Liver (tissue), 9 donors: ENCODE measurements around the gene TOLLIP. TPM values are rescaled to one million over a fixed set of nuclear protein-coding genes. Genes with fewer than 3 reads are reported as not detected.

ENCODE experiments used
- DNase-seq: peaks from one replicate; pipeline ENCODE4 v3.0.0-alpha.2; 2017; ENCODE audit warnings: low spot score
- H3K27ac ChIP-seq, 2 donors: one replicate each; pipeline ENCODE4 v1.7.0; 2013; ENCODE audit warnings: inconsistent platforms in 2 of 2, low read length in 2 of 2, control low read depth in 1 of 2, low read depth in 1 of 2, mild to moderate bottlenecking in 1 of 2
- H3K27me3 ChIP-seq, 4 donors: one replicate each; pipeline versions ENCODE4 v1.6.1 to v1.7.0; 2013; ENCODE audit warnings: low read length in 3 of 4, inconsistent platforms in 1 of 4, mild to moderate bottlenecking in 1 of 4, moderate library complexity in 1 of 4; ENCODE audit not compliant: control insufficient read depth in 4 of 4, insufficient read depth in 4 of 4
- H3K36me3 ChIP-seq, 4 donors: one replicate each; pipeline versions ENCODE4 v1.6.1 to v1.7.0; 2013; ENCODE audit warnings: low read length in 3 of 4, mild to moderate bottlenecking in 3 of 4, low read depth in 1 of 4, moderate library complexity in 1 of 4; ENCODE audit not compliant: control insufficient read depth in 4 of 4, insufficient read depth in 3 of 4
- H3K4me1 ChIP-seq, 4 donors: one replicate each; pipeline versions ENCODE4 v1.6.1 to v1.7.0; 2013; ENCODE audit warnings: low read length in 3 of 4, mild to moderate bottlenecking in 3 of 4, moderate library complexity in 1 of 4; ENCODE audit not compliant: control insufficient read depth in 4 of 4, insufficient read depth in 4 of 4
- H3K4me3 ChIP-seq, 3 donors: one replicate each; pipeline versions ENCODE4 v1.6.1 to v1.7.0; 2013; ENCODE audit warnings: low read length in 3 of 3, control low read depth in 1 of 3, low read depth in 1 of 3, mild to moderate bottlenecking in 1 of 3
- H3K9ac ChIP-seq, 2 donors: one replicate each; pipeline ENCODE4 v1.7.0; 2013; ENCODE audit warnings: low read length in 2 of 2, mild to moderate bottlenecking in 2 of 2, moderate library complexity in 2 of 2, control low read depth in 1 of 2, low read depth in 1 of 2
- H3K9me3 ChIP-seq, 4 donors: one replicate each; pipeline versions ENCODE4 v1.6.1 to v1.7.0; 2013; ENCODE audit warnings: low read length in 3 of 4; ENCODE audit not compliant: control insufficient read depth in 4 of 4
- ATF3 ChIP-seq: IDR thresholded peaks from 2 replicates; pipeline ENCODE4 v1.6.1; 2016; ENCODE audit warnings: antibody characterized with exemption
- CTCF ChIP-seq: fragments of 150-350 bp; IDR thresholded peaks from 2 replicates; pipeline ENCODE4 v1.5.1; 2017; ENCODE audit warnings: improper control_type of control experiment, low read depth, low read length; ENCODE audit not compliant: missing input control
- EGR1 ChIP-seq, 2 donors: IDR thresholded peaks; 2 replicates each; pipeline ENCODE4 v1.6.1; 2016 to 2018; ENCODE audit warnings: antibody characterized with exemption in 2 of 2, low read depth in 2 of 2
- FOXA1 ChIP-seq: IDR thresholded peaks from 2 replicates; pipeline ENCODE4 v1.6.1; 2016; ENCODE audit warnings: antibody characterized with exemption
- FOXA2 ChIP-seq: IDR thresholded peaks from 2 replicates; pipeline ENCODE4 v1.6.1; 2016; ENCODE audit warnings: antibody characterized with exemption
- GABPA ChIP-seq, 2 donors: IDR thresholded peaks in 1 of 2; conservative IDR thresholded peaks in 1 of 2; 2 replicates each; pipeline ENCODE4 v1.6.1; 2016; ENCODE audit warnings: antibody characterized with exemption in 2 of 2, mild to moderate bottlenecking in 1 of 2, moderate library complexity in 1 of 2
- HNF4A ChIP-seq, 2 donors: conservative IDR thresholded peaks; 2 replicates each; pipeline ENCODE4 v1.6.1; 2016; ENCODE audit warnings: antibody characterized with exemption in 2 of 2, mild to moderate bottlenecking in 2 of 2
- HNF4G ChIP-seq: IDR thresholded peaks from 2 replicates; pipeline ENCODE4 v1.6.1; 2016; ENCODE audit warnings: antibody characterized with exemption
- JUND ChIP-seq, 2 donors: IDR thresholded peaks; 2 replicates each; pipeline ENCODE4 v1.6.1; 2016; ENCODE audit warnings: antibody characterized with exemption in 2 of 2
- MAX ChIP-seq: IDR thresholded peaks from 2 replicates; pipeline ENCODE4 v1.6.1; 2016; ENCODE audit warnings: antibody characterized with exemption
- NR2F2 ChIP-seq: IDR thresholded peaks from 2 replicates; pipeline ENCODE4 v1.6.1; 2016; ENCODE audit warnings: antibody characterized with exemption
- RAD21 ChIP-seq, 2 donors: IDR thresholded peaks; 2 replicates each; pipeline ENCODE4 v1.6.1; 2016; ENCODE audit warnings: antibody characterized with exemption in 2 of 2, mild to moderate bottlenecking in 2 of 2
- REST ChIP-seq: IDR thresholded peaks from 2 replicates; pipeline ENCODE4 v1.6.1; 2016; ENCODE audit warnings: antibody characterized with exemption, mild to moderate bottlenecking
- RXRA ChIP-seq, 2 donors: IDR thresholded peaks; 2 replicates each; pipeline ENCODE4 v1.6.1; 2017 to 2018; ENCODE audit warnings: antibody characterized with exemption in 2 of 2, mild to moderate bottlenecking in 1 of 2
- SP1 ChIP-seq: IDR thresholded peaks from 2 replicates; pipeline ENCODE4 v1.6.1; 2018; ENCODE audit warnings: antibody characterized with exemption, mild to moderate bottlenecking
- TAF1 ChIP-seq: conservative IDR thresholded peaks from 2 replicates; pipeline ENCODE4 v1.6.1; 2016; ENCODE audit warnings: antibody characterized with exemption, mild to moderate bottlenecking
- YY1 ChIP-seq: IDR thresholded peaks from 2 replicates; pipeline ENCODE4 v1.6.1; 2016; ENCODE audit warnings: antibody characterized with exemption, mild to moderate bottlenecking
- ZBTB33 ChIP-seq: IDR thresholded peaks from 2 replicates; pipeline ENCODE4 v1.6.1; 2016; ENCODE audit warnings: antibody characterized with exemption
- WGBS: extraction: QIAGEN DNeasy Blood & Tissue Kit; methylation state at CpG from one replicate; pipeline ENCODE4 v1.1.7; 2013; 5-methylcytosine and 5-hydroxymethylcytosine counted together
- polyA plus RNA-seq, 2 donors: library from polyadenylated mRNA; stranded (reverse) in 1 of 2; unstranded in 1 of 2; fragments of 200-250 nt in 1 of 2; fragments of >200 nt in 1 of 2; fragmentation: Nextera tagmentation in 1 of 2; extraction: Ambion mirVana in 1 of 2; gene quantifications; one replicate each; pipeline versions ENCODE4 v1.2.1 to v1.2.3, GENCODE V29; 2013 to 2015
- total RNA-seq, 2 donors: library from RNA; depleted of rRNA; stranded (reverse); fragments of >200 nt; gene quantifications; one replicate each; pipeline ENCODE4 v1.2.3, GENCODE V29; 2014
- donor health status: healthy.
- donor health status: healthy.
- donor health status: healthy.
- donor health status: healthy.
- donor health status: healthy.

The TOLLIP gene
- total and polyA plus RNA-seq, 4 donors: 27.5 to 102 (median 72.9) TPM

GRCh38 chr11:1242289-1242688 is 67.1 kb downstream of the TOLLIP start (continued):
- TF ChIP-seq MAX (no peak), YY1 (no peak), RXRA (IDR thresholded peaks at IDR 0.05) (no peak)

- no peak for DNase-seq
- H3K4me3 ChIP-seq: no peak overlapping the region
- H3K36me3 ChIP-seq: no peaks in the 10 kb centered on the region
- no peaks in the 10 kb centered on the region for H3K4me1 ChIP-seq
- 97% methylated on average over 20 of the region's 20 CpGs for WGBS
- H3K9me3 ChIP-seq: no peaks in the 10 kb centered on the region
- H3K27ac ChIP-seq: no peak overlapping the region
- TF ChIP-seq EGR1 (IDR thresholded peaks at IDR 0.05; ENCODE audit: low read depth in 2 of 2) (no peak), NR2F2 (no peak), SP1 (no peak), YY1 (no peak), ATF3 (no peak), JUND (IDR thresholded peaks at IDR 0.05) (no peak)
- H3K9ac ChIP-seq: no peak overlapping the region
- no peaks in the 10 kb centered on the region for H3K27me3 ChIP-seq
These were observed 67.7 kb downstream of the TOLLIP start for GRCh38 chr11:1241706-1242105.

GRCh38 chr11:1240771-1241170 is 68.7 kb downstream of the TOLLIP start:
- no peaks in the 10 kb centered on the region for H3K27me3 ChIP-seq
- H3K9ac ChIP-seq: no peak overlapping the region
- no peaks in the 10 kb centered on the region for H3K9me3 ChIP-seq
- TF ChIP-seq FOXA2: no peak
- no peak for TF ChIP-seq RAD21 (IDR thresholded peaks at IDR 0.05)
- TF ChIP-seq MAX: no peak
- TF ChIP-seq YY1: no peak
- no peak for TF ChIP-seq CTCF
- TF ChIP-seq SP1: no peak
- TF ChIP-seq EGR1 (IDR thresholded peaks at IDR 0.05; ENCODE audit: low read depth in 2 of 2): no peak
- TF ChIP-seq FOXA1: no peak
- no peak for TF ChIP-seq HNF4A (conservative IDR thresholded peaks at IDR 0.05)
- no peak for TF ChIP-seq ATF3
- no peak for TF ChIP-seq NR2F2
- no peak for TF ChIP-seq RXRA (IDR thresholded peaks at IDR 0.05)
- TF ChIP-seq HNF4G: no peak
- no peak for TF ChIP-seq REST
- no peak for TF ChIP-seq TAF1
- no peak for TF ChIP-seq JUND (IDR thresholded peaks at IDR 0.05)
- no peak for TF ChIP-seq ZBTB33
- no peak for TF ChIP-seq GABPA (IDR thresholded peaks at IDR 0.05 in 1 of 2, conservative IDR thresholded peaks at IDR 0.05 in 1 of 2)
- no peaks in the 10 kb centered on the region for H3K4me1 ChIP-seq
- DNase-seq: no peak
- H3K4me3 ChIP-seq: no peak overlapping the region
- WGBS: 93% methylated on average over 25 of the region's 25 CpGs
- H3K27ac ChIP-seq: no peak overlapping the region
- no peaks in the 10 kb centered on the region for H3K36me3 ChIP-seq
